Cardiac muscle cell (in vitro differentiated cells and primary cell): ENCODE results near the gene LBH. TPM values are rescaled to one million over a fixed set of nuclear protein-coding genes. Genes with fewer than 3 reads are reported as not detected.

Experiments used
- DNase-seq, 2 donors: peaks; one replicate each; pipeline versions ENCODE4 v3.0.0 to v3.0.0-alpha.2; 2010 to 2017; ENCODE audit warnings: low read depth in 1 of 2, low spot score in 1 of 2
- H3K27ac ChIP-seq: fragments of 200-600 bp; sonication (generic); 2 replicates; pipeline ENCODE4 v1.5.1; 2016
- H3K27me3 ChIP-seq: fragments of 200-600 bp; sonication (generic); 2 replicates; pipeline ENCODE4 v1.6.0; 2016; ENCODE audit warnings: control low read depth
- H3K36me3 ChIP-seq: fragments of 200-600 bp; sonication (generic); 2 replicates; pipeline ENCODE4 v1.5.1; 2016; ENCODE audit warnings: control low read depth
- H3K4me1 ChIP-seq: fragments of 200-600 bp; sonication (generic); 2 replicates; pipeline ENCODE4 v1.8.1; 2017; ENCODE audit warnings: low read depth, mild to moderate bottlenecking, mixed run types
- H3K4me3 ChIP-seq: fragments of 200-600 bp; sonication (generic); 2 replicates; pipeline ENCODE4 v1.5.1; 2016; ENCODE audit warnings: mild to moderate bottlenecking
- H3K9me3 ChIP-seq: fragments of 200-600 bp; sonication (generic); 2 replicates; pipeline ENCODE4 v1.5.1; 2017; ENCODE audit warnings: low read depth, mild to moderate bottlenecking, control low read depth
- CTCF ChIP-seq: IDR thresholded peaks from 2 replicates; pipeline ENCODE4 v1.5.1; 2012; ENCODE audit warnings: low read depth, mild to moderate bottlenecking, low read length
- polyA plus RNA-seq: library from polyadenylated mRNA; unstranded; fragments of >200 nt; fragmentation: Nextera tagmentation; extraction: Ambion mirVana; gene quantifications from 2 replicates; pipeline ENCODE4 v1.2.1, GENCODE V29; 2016
- total RNA-seq: library from RNA; depleted of rRNA; stranded (reverse); fragments of >200 nt; gene quantifications from 2 replicates; pipeline ENCODE4 v1.2.3, GENCODE V29; 2016

Gene LBH
- total and polyA plus RNA-seq, 2 experiments from 2014 or later, result 632 to 1,389 TPM

- TF ChIP-seq CTCF, result no peak
- Histone ChIP-seq H3K27me3 (no peaks in the 10 kb centered on the region), H3K4me3 (no peak overlapping the region), H3K27ac (no peak overlapping the region), H3K36me3 (no peaks in the 10 kb centered on the region), H3K9me3 (no peaks in the 10 kb centered on the region), H3K4me1 (no peaks in the 10 kb centered on the region)
- no peak for DNase-seq
These were observed 45.1 kb downstream of the LBH start for GRCh38 chr2:30276455-30276911.

GRCh38 chr2:30277582-30277981 lies 46.2 kb downstream of the LBH start:
- H3K4me3 ChIP-seq, result no peak overlapping the region

GRCh38 chr2:30278419-30278818 lies 47.1 kb downstream of the LBH start:
- no peaks in the 10 kb centered on the region for H3K9me3 ChIP-seq
- H3K4me1 ChIP-seq, result no peaks in the 10 kb centered on the region
- no peak for TF ChIP-seq CTCF
- H3K36me3 ChIP-seq, result no peaks in the 10 kb centered on the region
- H3K27ac ChIP-seq, result no peak overlapping the region
- no peaks in the 10 kb centered on the region for H3K27me3 ChIP-seq
- DNase-seq, result no peak
- no peak overlapping the region for H3K4me3 ChIP-seq

More at GRCh38 chr2:30277582-30277981, 46.2 kb downstream of the LBH start:
- no peak for DNase-seq
- Histone ChIP-seq H3K9me3 (no peaks in the 10 kb centered on the region), H3K27ac (no peak overlapping the region), H3K4me1 (no peaks in the 10 kb centered on the region), H3K36me3 (no peaks in the 10 kb centered on the region), H3K27me3 (no peaks in the 10 kb centered on the region)
- TF ChIP-seq CTCF, result no peak

GRCh38 chr2:30280596-30281434 lies 49.5 kb downstream of the LBH start:
- H3K27me3 ChIP-seq, result no peaks in the 10 kb centered on the region
- H3K27ac ChIP-seq, result no peak overlapping the region
- no peak for DNase-seq
- H3K4me3 ChIP-seq, result no peak overlapping the region
- H3K36me3 ChIP-seq, result no peaks in the 10 kb centered on the region
- no peaks in the 10 kb centered on the region for H3K4me1 ChIP-seq
- no peaks in the 10 kb centered on the region for H3K9me3 ChIP-seq
- no peak for TF ChIP-seq CTCF

- no peaks in the 10 kb centered on the region for H3K27me3 ChIP-seq
- no peak for DNase-seq
- no peak for TF ChIP-seq CTCF
- H3K27ac ChIP-seq, result no peak overlapping the region
- no peak overlapping the region for H3K4me3 ChIP-seq
- no peaks in the 10 kb centered on the region for H3K9me3 ChIP-seq
- H3K36me3 ChIP-seq, result no peaks in the 10 kb centered on the region
- no peaks in the 10 kb centered on the region for H3K4me1 ChIP-seq
These were observed 50.7 kb downstream of the LBH start for GRCh38 chr2:30282081-30282480.
